SU-DHL-6 (cell line): ENCODE measurements around the gene GP1BB.

Experiments used
- H2AFZ ChIP-seq: fragments of 200-600 bp; sonication (generic); 2 replicates; pipeline ENCODE4 v1.6.1; 2014; ENCODE audit warnings: low read depth, mild to moderate bottlenecking, moderate library complexity, mixed read lengths, antibody characterized with exemption, low read length; ENCODE audit not compliant: severe bottlenecking
- H3F3A ChIP-seq: fragments of 200-600 bp; shearing (Covaris generic); 2 replicates; pipeline ENCODE4 v1.6.0; 2016; ENCODE audit warnings: antibody characterized with exemption, mild to moderate bottlenecking; ENCODE audit not compliant: insufficient read depth
- H3K27ac ChIP-seq: fragments of 200-600 bp; sonication (generic); 2 replicates; pipeline ENCODE4 v1.5.1; 2016; ENCODE audit warnings: low read depth, mild to moderate bottlenecking, low read length, moderate library complexity, mixed read lengths
- H3K27me3 ChIP-seq: fragments of 200-600 bp; sonication (generic), shearing (Covaris generic); 2 replicates; pipeline ENCODE4 v1.6.0; 2014; ENCODE audit warnings: mild to moderate bottlenecking, low read length
- H3K36me3 ChIP-seq: fragments of 200-600 bp; sonication (generic); 2 replicates; pipeline ENCODE4 v1.6.1; 2014; ENCODE audit warnings: mild to moderate bottlenecking, low read length, mixed read lengths
- H3K4me2 ChIP-seq: fragments of 300-600, 200-600 bp; shearing (Covaris generic), sonication (generic); 2 replicates; pipeline ENCODE4 v1.6.0; 2014; ENCODE audit warnings: low read length, low read depth, mild to moderate bottlenecking; ENCODE audit not compliant: poor library complexity, severe bottlenecking
- H3K4me3 ChIP-seq: fragments of 200-600 bp; sonication (generic); 2 replicates; pipeline ENCODE4 v1.5.1; 2014; ENCODE audit warnings: antibody characterized with exemption, low read length, mild to moderate bottlenecking, mixed read lengths; ENCODE audit not compliant: insufficient read depth, poor library complexity, severe bottlenecking
- H3K79me2 ChIP-seq: fragments of 200-600 bp; sonication (generic); 2 replicates; pipeline ENCODE4 v1.6.1; 2014; ENCODE audit warnings: mild to moderate bottlenecking, low read length, moderate library complexity; ENCODE audit not compliant: insufficient read depth
- H3K9ac ChIP-seq: fragments of 200-600 bp; sonication (generic); 2 replicates; pipeline ENCODE4 v1.7.0; 2014; ENCODE audit warnings: mild to moderate bottlenecking, low read length
- H3K9me2 ChIP-seq: fragments of 200-600 bp; sonication (generic); replicated peaks from 2 replicates; pipeline ENCODE4 v1.6.1; 2014; ENCODE audit warnings: low read length; ENCODE audit not compliant: insufficient read depth
- H3K9me3 ChIP-seq: fragments of 200-600 bp; sonication (generic); 2 replicates; pipeline ENCODE4 v1.6.1; 2014; ENCODE audit warnings: low read length, mixed read lengths; ENCODE audit not compliant: insufficient read depth
- H4K20me1 ChIP-seq: fragments of 200-600 bp; sonication (generic); 2 replicates; pipeline ENCODE4 v1.6.1; 2014; ENCODE audit warnings: low read depth, mild to moderate bottlenecking, antibody characterized with exemption, low read length, moderate library complexity, mixed read lengths
- EZH2phosphoT487 ChIP-seq: fragments of 200-600 bp; sonication (generic), shearing (Covaris generic); conservative IDR thresholded peaks from 2 replicates; pipeline ENCODE4 v1.6.1; 2018; ENCODE audit warnings: mild to moderate bottlenecking, antibody characterized with exemption, low read length, moderate library complexity, mixed read lengths
- TF ChIP-seq, protein P1 (sequence below): fragments of 200-600 bp; sonication (generic); IDR thresholded peaks from one replicate; pipeline ENCODE4 v1.5.1; 2017; ENCODE audit warnings: antibody characterized with exemption, mild to moderate bottlenecking, low read length, moderate library complexity; ENCODE audit not compliant: insufficient read depth, poor library complexity, severe bottlenecking

Gene GP1BB

DNA sequence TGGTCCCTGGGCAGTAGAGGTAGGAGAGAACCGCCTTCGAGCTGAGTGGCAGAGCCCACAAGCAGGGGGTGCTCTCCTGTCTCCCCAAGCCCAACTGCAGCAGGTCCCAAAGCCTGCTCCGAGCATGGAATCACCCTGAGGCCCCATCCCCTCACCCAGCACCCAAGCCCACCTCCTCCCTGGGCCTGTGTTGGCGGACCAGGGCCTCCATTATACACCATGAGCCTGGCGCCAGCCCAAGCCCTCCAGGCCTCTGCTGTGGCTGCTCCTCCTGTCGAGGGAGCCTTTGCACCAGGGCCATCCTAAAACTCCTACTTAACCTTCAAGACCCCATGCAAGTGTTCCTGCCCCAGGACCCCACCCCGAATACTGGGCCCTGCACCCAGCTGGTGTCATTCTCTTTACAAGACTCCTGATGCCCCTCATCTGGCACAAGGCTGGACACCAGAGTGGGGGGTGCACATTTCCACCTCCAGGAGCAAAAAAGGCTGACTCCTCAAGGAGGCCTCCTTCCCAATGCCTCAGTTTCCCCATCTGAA lies 16.6 kb downstream of the GP1BB start:
- Histone ChIP-seq H3K27me3 (no peaks in the 10 kb centered on the region), H2AFZ (no peak overlapping the region), H3K9ac (no peak overlapping the region), H3F3A (no peaks in the 10 kb centered on the region), H3K9me3 (no peaks in the 10 kb centered on the region), H3K27ac (no peak overlapping the region), H4K20me1 (no peaks in the 10 kb centered on the region), H3K9me2 (no peaks in the 10 kb centered on the region), H3K4me2 (no peak overlapping the region), H3K79me2 (no peaks in the 10 kb centered on the region), H3K4me3 (no peak overlapping the region), H3K36me3 (no peaks in the 10 kb centered on the region)
- TF ChIP-seq EZH2phosphoT487, result no peak
- TF ChIP-seq, protein P1, sequence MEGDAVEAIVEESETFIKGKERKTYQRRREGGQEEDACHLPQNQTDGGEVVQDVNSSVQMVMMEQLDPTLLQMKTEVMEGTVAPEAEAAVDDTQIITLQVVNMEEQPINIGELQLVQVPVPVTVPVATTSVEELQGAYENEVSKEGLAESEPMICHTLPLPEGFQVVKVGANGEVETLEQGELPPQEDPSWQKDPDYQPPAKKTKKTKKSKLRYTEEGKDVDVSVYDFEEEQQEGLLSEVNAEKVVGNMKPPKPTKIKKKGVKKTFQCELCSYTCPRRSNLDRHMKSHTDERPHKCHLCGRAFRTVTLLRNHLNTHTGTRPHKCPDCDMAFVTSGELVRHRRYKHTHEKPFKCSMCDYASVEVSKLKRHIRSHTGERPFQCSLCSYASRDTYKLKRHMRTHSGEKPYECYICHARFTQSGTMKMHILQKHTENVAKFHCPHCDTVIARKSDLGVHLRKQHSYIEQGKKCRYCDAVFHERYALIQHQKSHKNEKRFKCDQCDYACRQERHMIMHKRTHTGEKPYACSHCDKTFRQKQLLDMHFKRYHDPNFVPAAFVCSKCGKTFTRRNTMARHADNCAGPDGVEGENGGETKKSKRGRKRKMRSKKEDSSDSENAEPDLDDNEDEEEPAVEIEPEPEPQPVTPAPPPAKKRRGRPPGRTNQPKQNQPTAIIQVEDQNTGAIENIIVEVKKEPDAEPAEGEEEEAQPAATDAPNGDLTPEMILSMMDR, result no peak

DNA sequence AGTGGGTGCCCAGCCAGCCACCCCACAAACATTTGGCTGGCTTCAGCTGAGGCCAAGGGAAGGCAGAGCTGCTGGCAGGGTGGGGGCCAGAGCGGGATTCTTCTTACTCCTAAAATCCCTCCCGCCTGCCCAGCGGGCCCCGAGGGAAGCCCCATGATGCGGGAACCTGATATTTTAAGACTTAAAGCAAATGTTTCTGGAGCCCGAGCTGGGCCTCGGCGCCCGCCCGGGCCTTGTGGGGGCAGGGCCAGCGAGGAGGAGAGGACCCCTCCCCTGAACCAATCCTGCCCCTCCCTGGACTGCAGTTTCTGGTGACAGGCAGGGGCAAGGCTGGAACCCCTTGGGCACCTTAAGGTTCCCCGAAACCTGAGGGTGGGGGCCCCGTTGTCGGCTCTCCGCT lies 17.2 kb downstream of the GP1BB start:
- Histone ChIP-seq H3K4me3 (no peak overlapping the region), H3K79me2 (no peaks in the 10 kb centered on the region), H3K9ac (no peak overlapping the region), H3K27me3 (no peaks in the 10 kb centered on the region), H3K4me2 (no peak overlapping the region), H3K9me2 (no peaks in the 10 kb centered on the region), H2AFZ (no peak overlapping the region), H3K9me3 (no peaks in the 10 kb centered on the region), H3K36me3 (no peaks in the 10 kb centered on the region), H3F3A (no peaks in the 10 kb centered on the region), H4K20me1 (no peaks in the 10 kb centered on the region), H3K27ac (no peak overlapping the region)
- TF ChIP-seq, protein P1, result no peak
- TF ChIP-seq EZH2phosphoT487, result no peak

DNA sequence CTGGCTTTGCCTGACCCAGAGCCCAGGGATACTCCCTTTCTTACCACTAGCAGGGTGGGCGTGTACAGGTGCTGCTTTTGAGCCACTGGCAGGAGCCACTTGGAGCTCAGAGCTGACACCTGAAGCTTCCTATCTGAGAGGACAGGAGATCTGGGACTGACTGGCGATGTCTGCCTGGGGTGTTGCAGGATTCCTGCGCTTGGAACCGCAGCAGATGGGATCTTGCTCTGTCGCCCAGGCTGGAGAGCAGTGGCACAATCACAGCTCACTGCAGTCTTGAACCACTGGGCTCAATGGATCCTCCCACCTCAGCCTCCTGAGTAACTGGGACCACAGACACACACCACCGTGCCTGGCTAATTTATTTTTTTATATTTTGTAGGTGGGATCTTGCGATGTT lies 17.7 kb downstream of the GP1BB start:
- TF ChIP-seq, protein P1, result no peak
- TF ChIP-seq EZH2phosphoT487, result no peak
- H3F3A ChIP-seq, result no peaks in the 10 kb centered on the region
- no peak overlapping the region for H2AFZ ChIP-seq
- H3K4me3 ChIP-seq, result no peak overlapping the region
- no peak overlapping the region for H3K9ac ChIP-seq
- no peaks in the 10 kb centered on the region for H3K79me2 ChIP-seq
- H3K27me3 ChIP-seq, result no peaks in the 10 kb centered on the region
- no peaks in the 10 kb centered on the region for H3K36me3 ChIP-seq
- no peaks in the 10 kb centered on the region for H4K20me1 ChIP-seq
- no peak overlapping the region for H3K4me2 ChIP-seq
- no peaks in the 10 kb centered on the region for H3K9me3 ChIP-seq
- no peak overlapping the region for H3K27ac ChIP-seq
- no peaks in the 10 kb centered on the region for H3K9me2 ChIP-seq
